ENCODE data around the gene AUTS2. TPM values are rescaled to one million over a fixed set of nuclear protein-coding genes. Genes with fewer than 3 reads are reported as not detected.

Gene AUTS2
- total RNA-seq, 3 donors from 2014 or later = 31.2 to 67.6 (median 36.5) TPM

DNA sequence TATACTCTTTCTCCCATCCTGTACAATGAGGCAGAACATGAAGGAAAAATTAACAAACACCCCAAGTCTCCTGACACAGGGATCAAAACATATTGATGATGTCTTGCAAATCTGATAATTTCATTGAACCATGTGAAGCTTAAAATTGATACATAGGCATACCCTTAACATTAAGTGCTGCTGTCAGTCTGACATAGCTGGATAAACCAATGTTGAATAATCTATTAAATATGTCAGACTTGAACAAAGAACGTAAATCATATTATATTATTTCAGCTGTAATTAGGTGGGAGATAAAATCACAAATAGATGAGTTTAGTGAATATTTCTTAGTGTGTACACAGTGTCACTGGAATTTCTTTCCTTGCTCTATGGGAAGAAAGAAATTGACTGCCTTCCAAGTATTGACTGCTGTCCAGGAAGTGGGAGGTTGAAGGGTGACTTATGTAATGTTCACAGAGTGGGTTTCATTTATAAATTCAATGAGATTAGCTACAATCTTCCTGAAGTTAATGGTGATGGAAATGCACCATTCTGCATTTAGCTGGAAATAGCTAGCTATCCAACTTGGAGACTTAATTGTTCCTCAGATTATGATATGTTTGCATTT is 170.8 kb downstream of the AUTS2 start:
- H3K4me1 ChIP-seq (ENCODE audit: low read depth) = no peaks in the 10 kb centered on the region
- H3K4me3 ChIP-seq = no peak overlapping the region
- no peak for ATAC-seq
- H3K36me3 ChIP-seq (ENCODE audit: low read depth) = no peaks in the 10 kb centered on the region
- no peak for TF ChIP-seq CTCF (IDR thresholded peaks at IDR 0.05)
- H3K9me3 ChIP-seq = no peaks in the 10 kb centered on the region
- intact Hi-C loops (cut with DNase I, micrococcal nuclease) = no loop called here
- no peak for DNase-seq

GRCh38 chr7:69769826-69770225 is 171.6 kb downstream of the AUTS2 start:
- Histone ChIP-seq H3K36me3 (ENCODE audit: low read depth) (no peaks in the 10 kb centered on the region), H3K9me3 (no peaks in the 10 kb centered on the region), H3K4me3 (no peak overlapping the region), H3K4me1 (ENCODE audit: low read depth) (no peaks in the 10 kb centered on the region)
- ATAC-seq = no peak
- TF ChIP-seq CTCF (IDR thresholded peaks at IDR 0.05) = no peak
- intact Hi-C loops (cut with DNase I, micrococcal nuclease) = no loop called here
- no peak for DNase-seq

GRCh38 chr7:69770613-69771012 is 172.3 kb downstream of the AUTS2 start:
- no peaks in the 10 kb centered on the region for H3K9me3 ChIP-seq
- no peaks in the 10 kb centered on the region for H3K36me3 ChIP-seq (ENCODE audit: low read depth)
- H3K4me1 ChIP-seq (ENCODE audit: low read depth) = no peaks in the 10 kb centered on the region
- intact Hi-C loops (cut with DNase I, micrococcal nuclease) = no loop called here
- no peak for ATAC-seq
- TF ChIP-seq CTCF (IDR thresholded peaks at IDR 0.05) = no peak
- no peak for DNase-seq
- H3K4me3 ChIP-seq = no peak overlapping the region

DNA sequence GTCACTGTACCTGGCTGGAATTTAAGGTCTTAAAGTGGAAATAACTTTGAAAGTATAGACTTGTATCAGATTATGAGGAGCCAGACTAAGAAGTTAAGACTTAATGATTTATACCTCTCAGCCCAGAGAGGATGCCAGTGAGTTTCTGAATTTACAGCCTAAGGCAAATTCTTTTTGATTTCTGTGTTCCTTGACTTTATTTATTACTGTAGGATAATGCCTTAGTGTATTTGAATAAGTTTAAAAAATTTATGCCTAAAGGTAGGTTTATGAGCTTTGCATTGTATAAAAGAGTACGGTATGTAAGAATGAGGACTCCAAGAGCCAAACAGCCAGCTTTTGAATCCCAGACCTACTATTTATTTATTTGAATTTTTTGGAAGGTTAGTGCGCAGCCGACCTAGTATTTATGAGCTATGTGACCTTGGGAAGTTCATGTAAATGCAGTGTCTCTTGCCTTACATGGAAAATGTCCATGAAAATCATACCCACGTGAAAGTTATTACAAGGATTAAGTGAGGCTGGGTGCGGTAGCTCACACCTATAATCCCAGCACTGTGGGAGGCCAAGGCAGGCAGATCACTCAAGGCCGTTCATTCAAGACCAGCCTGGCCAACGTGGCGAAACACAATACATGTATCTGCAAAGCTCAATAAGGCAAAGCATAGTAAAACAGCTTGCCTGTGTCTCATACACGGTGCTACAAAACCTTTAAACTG is 174.6 kb downstream of the AUTS2 start:
- intact Hi-C loops (cut with DNase I, micrococcal nuclease) = no loop called here
- H3K4me1 ChIP-seq (ENCODE audit: low read depth) = no peaks in the 10 kb centered on the region
- no peak overlapping the region for H3K4me3 ChIP-seq

DNA sequence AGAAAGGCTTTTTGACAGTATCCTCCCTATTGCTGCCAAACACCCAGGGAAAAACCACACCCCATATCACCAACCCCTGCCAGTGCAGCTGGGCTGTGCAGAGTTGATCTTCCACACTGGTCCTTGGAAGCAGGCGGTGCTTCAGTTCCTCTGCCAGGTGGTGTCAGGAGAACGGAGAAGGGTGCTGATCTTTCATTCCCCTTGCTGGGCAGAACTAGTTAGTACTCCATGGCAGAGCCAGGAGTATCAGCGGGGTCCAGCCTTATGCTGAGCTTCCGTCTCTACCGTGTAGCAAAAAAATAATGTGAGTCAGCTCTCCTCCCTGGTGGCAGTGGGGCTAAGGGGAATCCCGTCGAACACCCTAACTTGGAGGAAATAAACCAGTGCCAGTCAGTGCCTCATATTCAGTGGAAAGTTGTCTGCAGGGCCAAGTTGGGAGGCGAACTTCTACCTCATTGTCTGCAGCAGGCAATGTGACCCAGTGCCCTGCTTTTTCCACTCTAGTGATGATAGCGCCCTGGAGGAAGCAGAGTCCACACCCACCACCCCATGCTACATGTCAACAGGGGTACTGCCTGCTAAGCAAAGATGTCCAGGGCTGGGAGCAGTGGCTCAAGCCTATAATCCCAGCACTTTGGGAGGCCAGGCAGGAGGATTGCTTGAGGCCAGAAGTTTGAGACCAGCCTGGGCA is 175.4 kb downstream of the AUTS2 start:
- no peaks in the 10 kb centered on the region for H3K4me1 ChIP-seq (ENCODE audit: low read depth)
- H3K4me3 ChIP-seq = no peak overlapping the region
- H3K9me3 ChIP-seq = no peaks in the 10 kb centered on the region
- H3K36me3 ChIP-seq (ENCODE audit: low read depth) = no peaks in the 10 kb centered on the region
- no peak for TF ChIP-seq CTCF (IDR thresholded peaks at IDR 0.05)
- ATAC-seq (no peak), DNase-seq (no peak)
- intact Hi-C loops (cut with DNase I, micrococcal nuclease) = no loop called here

More for the DNA sequence above, 174.6 kb downstream of the AUTS2 start:
- ATAC-seq (no peak), DNase-seq (no peak)
- Histone ChIP-seq H3K9me3 (no peaks in the 10 kb centered on the region), H3K36me3 (ENCODE audit: low read depth) (no peaks in the 10 kb centered on the region)
- TF ChIP-seq CTCF (IDR thresholded peaks at IDR 0.05) = no peak
